HL-60 (cell line): ENCODE results near the gene PIWIL4.

Experiments used
- DNase-seq, 2 experiments: peaks; one replicate each; pipeline ENCODE4 v3.0.0-alpha.2; 2010 to 2020; ENCODE audit warnings: low read depth in 1 of 2, low spot score in 1 of 2
- H3K27ac ChIP-seq: fragments of 250-450 bp; sonication (Bioruptor Pico); replicated peaks from 2 replicates; pipeline ENCODE4 v1.5.1; 2020; ENCODE audit warnings: mild to moderate bottlenecking, moderate library complexity
- H3K27me3 ChIP-seq: fragments of 250-450 bp; sonication (Bioruptor Pico); 2 replicates; pipeline ENCODE4 v1.5.1; 2021; ENCODE audit warnings: mild to moderate bottlenecking, moderate library complexity; ENCODE audit not compliant: insufficient read depth, poor library complexity, severe bottlenecking
- H3K4me3 ChIP-seq: replicated peaks from 2 replicates; pipeline ENCODE4 v1.5.1; 2011; ENCODE audit warnings: mild to moderate bottlenecking, control low read depth, low read length; ENCODE audit not compliant: insufficient read depth
- GABPA ChIP-seq: IDR thresholded peaks from 2 replicates; pipeline ENCODE4 v1.6.1; 2012; ENCODE audit warnings: low read depth
- POLR2AphosphoS5 ChIP-seq: IDR thresholded peaks from 2 replicates; pipeline ENCODE4 v1.6.1; 2012; ENCODE audit warnings: low read depth
- SPI1 ChIP-seq: IDR thresholded peaks from 2 replicates; pipeline ENCODE4 v1.6.1; 2012; ENCODE audit warnings: low read depth, mild to moderate bottlenecking, borderline replicate concordance
- TF ChIP-seq, protein P1 (sequence below): IDR thresholded peaks from one replicate; pipeline ENCODE4 v1.5.1; 2011; ENCODE audit warnings: low read length, control low read depth, inconsistent platforms; ENCODE audit not compliant: insufficient read depth
- TF ChIP-seq, protein P2 (sequence below): IDR thresholded peaks from 2 replicates; pipeline ENCODE4 v1.6.1; 2012; ENCODE audit warnings: low read depth; ENCODE audit not compliant: insufficient replicate concordance

The PIWIL4 gene

DNA sequence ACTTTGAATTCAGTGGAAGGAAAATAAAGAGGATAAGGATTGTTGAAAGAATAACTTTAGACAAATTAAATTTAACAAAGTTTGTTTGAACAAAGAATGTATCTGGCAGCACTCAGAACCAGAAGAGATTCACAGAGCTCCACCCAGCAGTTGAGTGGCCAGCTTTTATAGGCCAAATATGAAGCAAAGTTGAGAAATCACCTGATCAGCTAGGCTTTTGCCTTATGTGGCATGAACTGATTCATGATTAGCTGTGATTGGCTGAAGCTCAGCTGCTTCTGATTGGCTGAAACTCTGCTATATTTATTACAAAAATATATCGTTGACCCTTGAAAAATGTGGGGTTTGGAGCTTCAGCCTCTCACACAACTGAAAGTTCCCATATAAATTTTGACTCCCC, 62.6 kb downstream of the PIWIL4 start:
- no peaks in the 10 kb centered on the region for H3K27me3 ChIP-seq
- DNase-seq: no peak
- no peak overlapping the region for H3K4me3 ChIP-seq
- H3K27ac ChIP-seq: no peak overlapping the region
- TF ChIP-seq POLR2AphosphoS5 (no peak), SPI1 (no peak), GABPA (no peak)
- TF ChIP-seq, protein P1, sequence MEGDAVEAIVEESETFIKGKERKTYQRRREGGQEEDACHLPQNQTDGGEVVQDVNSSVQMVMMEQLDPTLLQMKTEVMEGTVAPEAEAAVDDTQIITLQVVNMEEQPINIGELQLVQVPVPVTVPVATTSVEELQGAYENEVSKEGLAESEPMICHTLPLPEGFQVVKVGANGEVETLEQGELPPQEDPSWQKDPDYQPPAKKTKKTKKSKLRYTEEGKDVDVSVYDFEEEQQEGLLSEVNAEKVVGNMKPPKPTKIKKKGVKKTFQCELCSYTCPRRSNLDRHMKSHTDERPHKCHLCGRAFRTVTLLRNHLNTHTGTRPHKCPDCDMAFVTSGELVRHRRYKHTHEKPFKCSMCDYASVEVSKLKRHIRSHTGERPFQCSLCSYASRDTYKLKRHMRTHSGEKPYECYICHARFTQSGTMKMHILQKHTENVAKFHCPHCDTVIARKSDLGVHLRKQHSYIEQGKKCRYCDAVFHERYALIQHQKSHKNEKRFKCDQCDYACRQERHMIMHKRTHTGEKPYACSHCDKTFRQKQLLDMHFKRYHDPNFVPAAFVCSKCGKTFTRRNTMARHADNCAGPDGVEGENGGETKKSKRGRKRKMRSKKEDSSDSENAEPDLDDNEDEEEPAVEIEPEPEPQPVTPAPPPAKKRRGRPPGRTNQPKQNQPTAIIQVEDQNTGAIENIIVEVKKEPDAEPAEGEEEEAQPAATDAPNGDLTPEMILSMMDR: no peak
- TF ChIP-seq, protein P2, sequence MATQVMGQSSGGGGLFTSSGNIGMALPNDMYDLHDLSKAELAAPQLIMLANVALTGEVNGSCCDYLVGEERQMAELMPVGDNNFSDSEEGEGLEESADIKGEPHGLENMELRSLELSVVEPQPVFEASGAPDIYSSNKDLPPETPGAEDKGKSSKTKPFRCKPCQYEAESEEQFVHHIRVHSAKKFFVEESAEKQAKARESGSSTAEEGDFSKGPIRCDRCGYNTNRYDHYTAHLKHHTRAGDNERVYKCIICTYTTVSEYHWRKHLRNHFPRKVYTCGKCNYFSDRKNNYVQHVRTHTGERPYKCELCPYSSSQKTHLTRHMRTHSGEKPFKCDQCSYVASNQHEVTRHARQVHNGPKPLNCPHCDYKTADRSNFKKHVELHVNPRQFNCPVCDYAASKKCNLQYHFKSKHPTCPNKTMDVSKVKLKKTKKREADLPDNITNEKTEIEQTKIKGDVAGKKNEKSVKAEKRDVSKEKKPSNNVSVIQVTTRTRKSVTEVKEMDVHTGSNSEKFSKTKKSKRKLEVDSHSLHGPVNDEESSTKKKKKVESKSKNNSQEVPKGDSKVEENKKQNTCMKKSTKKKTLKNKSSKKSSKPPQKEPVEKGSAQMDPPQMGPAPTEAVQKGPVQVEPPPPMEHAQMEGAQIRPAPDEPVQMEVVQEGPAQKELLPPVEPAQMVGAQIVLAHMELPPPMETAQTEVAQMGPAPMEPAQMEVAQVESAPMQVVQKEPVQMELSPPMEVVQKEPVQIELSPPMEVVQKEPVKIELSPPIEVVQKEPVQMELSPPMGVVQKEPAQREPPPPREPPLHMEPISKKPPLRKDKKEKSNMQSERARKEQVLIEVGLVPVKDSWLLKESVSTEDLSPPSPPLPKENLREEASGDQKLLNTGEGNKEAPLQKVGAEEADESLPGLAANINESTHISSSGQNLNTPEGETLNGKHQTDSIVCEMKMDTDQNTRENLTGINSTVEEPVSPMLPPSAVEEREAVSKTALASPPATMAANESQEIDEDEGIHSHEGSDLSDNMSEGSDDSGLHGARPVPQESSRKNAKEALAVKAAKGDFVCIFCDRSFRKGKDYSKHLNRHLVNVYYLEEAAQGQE: no peak

DNA sequence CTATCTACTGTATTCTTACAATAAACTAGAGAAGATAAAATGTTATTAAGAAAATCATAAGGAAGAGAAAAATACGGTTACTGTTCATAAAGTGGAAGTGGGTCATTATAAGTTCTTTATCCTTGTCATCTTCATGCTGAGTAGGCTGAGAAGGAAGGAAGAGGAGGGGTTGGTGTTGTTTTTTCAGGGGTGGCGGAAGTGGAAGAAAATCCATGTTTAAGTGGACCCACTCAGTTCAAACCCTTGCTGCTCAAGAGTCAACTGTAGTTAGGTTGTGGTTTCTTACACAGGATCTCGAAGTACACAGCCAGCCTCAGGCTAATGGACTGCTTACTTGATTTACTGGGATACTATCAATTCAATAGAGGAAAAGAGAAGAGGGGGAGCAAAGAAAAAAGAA, 63.1 kb downstream of the PIWIL4 start:
- Histone ChIP-seq H3K27me3 (no peaks in the 10 kb centered on the region), H3K27ac (no peak overlapping the region), H3K4me3 (no peak overlapping the region)
- no peak for DNase-seq
- no peak for TF ChIP-seq GABPA
- TF ChIP-seq, protein P2: no peak
- no peak for TF ChIP-seq POLR2AphosphoS5
- TF ChIP-seq SPI1: no peak
- TF ChIP-seq, protein P1: no peak

DNA sequence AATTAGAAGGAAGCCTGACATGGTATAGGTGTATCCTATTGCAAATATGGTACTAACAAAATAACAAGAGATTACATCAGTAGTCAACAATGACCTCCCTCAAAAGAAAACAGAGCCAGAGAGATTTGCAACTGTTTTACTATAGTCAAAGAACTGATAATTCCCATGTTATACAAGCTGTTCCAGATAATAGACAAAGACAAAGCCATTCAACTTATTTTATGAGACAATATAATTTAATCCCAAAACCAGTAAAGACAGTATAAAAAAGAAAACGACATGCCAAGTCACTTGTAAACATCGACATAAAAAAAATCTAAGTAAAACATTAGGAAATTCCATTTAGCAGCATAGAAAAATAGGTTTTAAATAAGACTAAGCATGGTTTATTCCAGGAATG, 65.2 kb downstream of the PIWIL4 start:
- no peaks in the 10 kb centered on the region for H3K27me3 ChIP-seq
- DNase-seq: no peak
- H3K27ac ChIP-seq: no peak overlapping the region
- TF ChIP-seq GABPA (no peak), POLR2AphosphoS5 (no peak)
- TF ChIP-seq, protein P1: no peak
- TF ChIP-seq, protein P2: no peak
- no peak overlapping the region for H3K4me3 ChIP-seq
